Neuron (in vitro differentiated cells): ENCODE measurements around the gene NDUFB7.

Experiments
- H2AFZ ChIP-seq: one replicate; pipeline ENCODE4 v1.6.1; 2013; ENCODE audit warnings: low read depth, mild to moderate bottlenecking, inconsistent platforms, low read length, moderate library complexity
- H3K27me3 ChIP-seq: one replicate; pipeline ENCODE4 v1.6.1; 2013; ENCODE audit warnings: low read length; ENCODE audit not compliant: insufficient read depth
- H3K36me3 ChIP-seq: one replicate; pipeline ENCODE4 v1.6.1; 2013; ENCODE audit warnings: low read length; ENCODE audit not compliant: insufficient read depth
- H3K4me1 ChIP-seq: one replicate; pipeline ENCODE4 v1.6.1; 2013; ENCODE audit warnings: low read length; ENCODE audit not compliant: insufficient read depth
- H3K4me3 ChIP-seq: 2 replicates; pipeline ENCODE4 v1.5.1; 2013; ENCODE audit warnings: mild to moderate bottlenecking, low read length, moderate library complexity
- H3K9me3 ChIP-seq: one replicate; pipeline ENCODE4 v1.6.1; 2013; ENCODE audit warnings: low read length

NDUFB7 gene

GRCh38 chr19:14519245-14519859 is 52.5 kb downstream of the NDUFB7 start:
- Histone ChIP-seq H3K27me3 (no peaks in the 10 kb centered on the region), H2AFZ (no peak overlapping the region), H3K4me3 (no peak overlapping the region), H3K4me1 (peaks cover 36% of the 10 kb centered on the region), H3K9me3 (no peaks in the 10 kb centered on the region), H3K36me3 (peaks cover 26% of the 10 kb centered on the region)

GRCh38 chr19:14517840-14518505 is 53.9 kb downstream of the NDUFB7 start, which contains the start of gene DNAJB1:
Gene DNAJB1 (minus strand): TSS chr19:14518397. CDS start chr19:14518349, 48 bp downstream.
- Histone ChIP-seq H3K9me3 (no peaks in the 10 kb centered on the region), H3K4me3 (peak within 1 kb of the TSS; percentile 88), H3K4me1 (peaks cover 36% of the 10 kb centered on the region), H2AFZ (no peak within 1 kb of the TSS), H3K36me3 (peaks cover 31% of the 10 kb centered on the region), H3K27me3 (no peaks in the 10 kb centered on the region)

- Histone ChIP-seq H2AFZ (no peak overlapping the region), H3K27me3 (no peaks in the 10 kb centered on the region), H3K9me3 (no peaks in the 10 kb centered on the region), H3K4me3 (peak overlapping the region; percentile 88), H3K4me1 (peaks cover 36% of the 10 kb centered on the region), H3K36me3 (peaks cover 31% of the 10 kb centered on the region)
These were observed 54.4 kb downstream of the NDUFB7 start for GRCh38 chr19:14517446-14517839.

- Histone ChIP-seq H3K4me3 (peak overlapping the region; percentile 88), H3K9me3 (no peaks in the 10 kb centered on the region), H3K27me3 (no peaks in the 10 kb centered on the region), H3K36me3 (peaks cover 31% of the 10 kb centered on the region), H2AFZ (no peak overlapping the region), H3K4me1 (peaks cover 36% of the 10 kb centered on the region)
These were observed 55.0 kb downstream of the NDUFB7 start for GRCh38 chr19:14516746-14517438.
